Large intestine (tissue), 3 donors: ENCODE data around the gene GRID1. TPM values are rescaled to one million over a fixed set of nuclear protein-coding genes. Genes with fewer than 3 reads are reported as not detected.
"Not testable (repeated sequence)": the region's sequence is repeated elsewhere in the genome, so short reads cannot be mapped to it uniquely, and the experiment has no call there.

Experiments used
- DNase-seq, 2 donors: peaks; one replicate each; pipeline versions ENCODE4 v3.0.0 to v3.0.0-alpha.2; 2013
- H3K27ac ChIP-seq: one replicate; pipeline ENCODE4 v1.5.1; 2013; ENCODE audit warnings: low read length
- H3K27me3 ChIP-seq: 2 replicates; pipeline ENCODE4 v1.6.1; 2013; ENCODE audit warnings: low read length; ENCODE audit not compliant: control insufficient read depth, insufficient read depth
- H3K36me3 ChIP-seq: 2 replicates; pipeline ENCODE4 v1.6.1; 2013; ENCODE audit warnings: low read length; ENCODE audit not compliant: control insufficient read depth, insufficient read depth
- H3K4me1 ChIP-seq: one replicate; pipeline ENCODE4 v1.6.1; 2013; ENCODE audit warnings: low read length; ENCODE audit not compliant: control insufficient read depth, insufficient read depth
- H3K4me3 ChIP-seq: one replicate; pipeline ENCODE4 v1.5.1; 2013; ENCODE audit warnings: low read length
- H3K9me3 ChIP-seq: one replicate; pipeline ENCODE4 v1.6.1; 2013; ENCODE audit warnings: mild to moderate bottlenecking, low read depth, low read length, moderate library complexity; ENCODE audit not compliant: control insufficient read depth
- WGBS: methylation state at CpG from one replicate; pipeline ENCODE4 v1.1.5; 2013; ENCODE audit warnings: low lambda C conversion rate; ENCODE audit not compliant: insufficient coverage; 5-methylcytosine and 5-hydroxymethylcytosine counted together
- polyA plus RNA-seq: library from polyadenylated mRNA; unstranded; fragments of 120-200 nt; gene quantifications from one replicate; pipeline ENCODE4 v1.2.1, GENCODE V29; 2013

GRID1 gene
- polyA plus RNA-seq, 1 donor, result 1.7 TPM

GRCh38 chr10:86391986-86392722 is 25.6 kb upstream of the GRID1 start:
- peaks cover 7% of the 10 kb centered on the region for H3K4me1 ChIP-seq
- H3K36me3 ChIP-seq, result no peaks in the 10 kb centered on the region
- no peak overlapping the region for H3K4me3 ChIP-seq
- 80% methylated on average over 3 of the region's 12 CpGs for WGBS
- no peak overlapping the region for H3K27ac ChIP-seq
- H3K27me3 ChIP-seq, result peaks cover 36% of the 10 kb centered on the region
- H3K9me3 ChIP-seq, result no peaks in the 10 kb centered on the region
- DNase-seq, result no peak

GRCh38 chr10:86391236-86391840 is 24.7 kb upstream of the GRID1 start:
- peaks cover 38% of the 10 kb centered on the region for H3K27me3 ChIP-seq
- no peaks in the 10 kb centered on the region for H3K36me3 ChIP-seq
- peaks cover 7% of the 10 kb centered on the region for H3K4me1 ChIP-seq
- DNase-seq, result no peak
- H3K4me3 ChIP-seq, result no peak overlapping the region
- H3K27ac ChIP-seq, result no peak overlapping the region
- H3K9me3 ChIP-seq, result no peaks in the 10 kb centered on the region
- WGBS, result 90% methylated on average over 2 of the region's 8 CpGs

GRCh38 chr10:86390337-86391120 is 23.9 kb upstream of the GRID1 start:
- Histone ChIP-seq H3K4me1 (peaks cover 7% of the 10 kb centered on the region), H3K9me3 (no peaks in the 10 kb centered on the region), H3K36me3 (no peaks in the 10 kb centered on the region), H3K27me3 (peaks cover 43% of the 10 kb centered on the region), H3K27ac (no peak overlapping the region), H3K4me3 (no peak overlapping the region)
- DNase-seq, result peak in 1 of 2 donors; percentile 46
- WGBS, result 100% methylated on average over 1 of the region's 14 CpGs

GRCh38 chr10:86389441-86390193 is 23.0 kb upstream of the GRID1 start:
- DNase-seq, result peak; percentile 61 to 83
- Histone ChIP-seq H3K27ac (no peak overlapping the region), H3K4me3 (peak overlapping the region; percentile 19), H3K4me1 (peaks cover 7% of the 10 kb centered on the region), H3K9me3 (no peaks in the 10 kb centered on the region), H3K27me3 (peaks cover 43% of the 10 kb centered on the region), H3K36me3 (no peaks in the 10 kb centered on the region)
- no CpG with 5 or more reads among the region's 53 CpGs for WGBS

- H3K36me3 ChIP-seq, H3K4me1 ChIP-seq, H3K27ac ChIP-seq, DNase-seq, H3K9me3 ChIP-seq: not testable (repeated sequence)
- WGBS, result no CpG with 5 or more reads among the region's 12 CpGs
- H3K27me3 ChIP-seq, result peaks cover 42% of the 10 kb centered on the region
- H3K4me3 ChIP-seq, result peak overlapping the region; percentile 19
Measured at GRCh38 chr10:86389109-86389440, 22.5 kb upstream of the GRID1 start.

GRCh38 chr10:86388119-86388704 is 21.6 kb upstream of the GRID1 start:
- Histone ChIP-seq H3K4me3 (no peak overlapping the region), H3K27me3 (peaks cover 38% of the 10 kb centered on the region), H3K36me3 (no peaks in the 10 kb centered on the region), H3K9me3 (no peaks in the 10 kb centered on the region), H3K27ac (no peak overlapping the region), H3K4me1 (peaks cover 7% of the 10 kb centered on the region)
- 20% methylated on average over 1 of the region's 13 CpGs for WGBS
- peak in 1 of 2 donors; percentile 39 for DNase-seq

- 60% methylated on average over 2 of the region's 7 CpGs for WGBS
- H3K9me3 ChIP-seq, result no peaks in the 10 kb centered on the region
- DNase-seq, result no peak
- peaks cover 7% of the 10 kb centered on the region for H3K4me1 ChIP-seq
- no peaks in the 10 kb centered on the region for H3K36me3 ChIP-seq
- H3K4me3 ChIP-seq, result no peak overlapping the region
- H3K27me3 ChIP-seq, result peaks cover 34% of the 10 kb centered on the region
- H3K27ac ChIP-seq, result no peak overlapping the region
Measured at GRCh38 chr10:86387178-86387794, 20.7 kb upstream of the GRID1 start.

- Histone ChIP-seq H3K4me3 (no peak overlapping the region), H3K4me1 (peaks cover 7% of the 10 kb centered on the region), H3K27me3 (peaks cover 40% of the 10 kb centered on the region), H3K27ac (no peak overlapping the region), H3K36me3 (no peaks in the 10 kb centered on the region), H3K9me3 (no peaks in the 10 kb centered on the region)
- no peak for DNase-seq
- WGBS, result 81% methylated on average over 2 of the region's 3 CpGs
Measured at GRCh38 chr10:86385806-86386205, 19.2 kb upstream of the GRID1 start.

GRCh38 chr10:86377797-86378146 is 11.2 kb upstream of the GRID1 start:
- Histone ChIP-seq H3K9me3 (peaks cover 5% of the 10 kb centered on the region), H3K4me3 (no peak overlapping the region), H3K4me1 (peaks cover 2% of the 10 kb centered on the region), H3K27ac (no peak overlapping the region), H3K36me3 (no peaks in the 10 kb centered on the region), H3K27me3 (peaks cover 43% of the 10 kb centered on the region)
- WGBS, result no CpG with 5 or more reads among the region's 6 CpGs
- no peak for DNase-seq
